GM12878 (cell line): ENCODE measurements around the gene SIPA1.

Experiments
- ATF2 ChIP-seq: IDR thresholded peaks from 2 replicates; pipeline ENCODE4 v1.6.1; 2012; ENCODE audit warnings: low read length, inconsistent platforms
- BCL3 ChIP-seq: IDR thresholded peaks from 2 replicates; pipeline ENCODE4 v1.6.1; 2011; ENCODE audit warnings: borderline replicate concordance, low read depth, mild to moderate bottlenecking, moderate library complexity, low read length; ENCODE audit not compliant: insufficient read depth, poor library complexity, severe bottlenecking
- CTCF ChIP-seq, 3 experiments: IDR thresholded peaks in 2 of 3; conservative IDR thresholded peaks in 1 of 3; 2 replicates each; pipeline ENCODE4 v1.5.1; 2011; ENCODE audit warnings: low read depth in 3 of 3, low read length in 3 of 3, mild to moderate bottlenecking in 3 of 3, control low read depth in 2 of 3, moderate library complexity in 2 of 3, inconsistent platforms in 1 of 3, mixed read lengths in 1 of 3; ENCODE audit not compliant: control insufficient read depth in 2 of 3, insufficient read depth in 1 of 3; ENCODE audit errors: extremely low read depth in 1 of 3
- E2F4 ChIP-seq: IDR thresholded peaks from 2 replicates; pipeline ENCODE4 v1.6.1; 2012; ENCODE audit warnings: low read depth, low read length, improper control_type of control experiment
- POLR2AphosphoS5 ChIP-seq: IDR thresholded peaks from 2 replicates; pipeline ENCODE4 v1.6.1; 2011; ENCODE audit warnings: mild to moderate bottlenecking, low read length, inconsistent platforms
- SUPT20H ChIP-seq: IDR thresholded peaks from 2 replicates; pipeline ENCODE4 v1.6.1; 2011; ENCODE audit warnings: low read depth, mild to moderate bottlenecking, low read length, moderate library complexity, borderline replicate concordance; ENCODE audit not compliant: control insufficient read depth
- ZNF274 ChIP-seq: IDR thresholded peaks from one replicate; pipeline ENCODE4 v1.8.0; 2011; ENCODE audit not compliant: insufficient read length, insufficient read depth

GRCh38 chr11:65596520-65596919, 41.4 kb upstream of the SIPA1 start:
- TF ChIP-seq CTCF (IDR thresholded peaks at IDR 0.05 in 2 of 3, conservative IDR thresholded peaks at IDR 0.05 in 1 of 3; ENCODE audit: control insufficient read depth in 2 of 3, extremely low read depth in 1 of 3, insufficient read depth in 1 of 3, low read depth in 3 of 3, low read length in 3 of 3) (no peak), E2F4 (no peak), ATF2 (no peak), BCL3 (no peak), ZNF274 (no peak), POLR2AphosphoS5 (no peak), SUPT20H (no peak)
